CD4-positive, alpha-beta T cell (primary cell): ENCODE measurements around the gene CACNA1H. TPM values are rescaled to one million over a fixed set of nuclear protein-coding genes. Genes with fewer than 3 reads are reported as not detected.
"Not testable (repeated sequence)": the region's sequence is repeated elsewhere in the genome, so short reads cannot be mapped to it uniquely, and the experiment has no call there.

ENCODE experiments used
- ATAC-seq: fragments of 200-7000 bp; cut with Tn5 transposase; one replicate; pipeline ENCODE4 v1.10.0; 2022; ENCODE audit warnings: mild to moderate bottlenecking; ENCODE audit not compliant: poor library complexity
- CTCF ChIA-PET: fragments of 350-600 bp; sonication (Branson Sonifier 250); formaldehyde crosslinking; loops from one replicate; lab custom pipeline; 2021; ENCODE audit warnings: antibody characterized with exemption, inconsistent platforms; lab: Charles Lee
- POLR2A ChIA-PET: fragments of 350-600 bp; sonication (Branson Sonifier 250); formaldehyde crosslinking; loops from one replicate; lab custom pipeline; 2021; ENCODE audit warnings: antibody characterized with exemption, inconsistent platforms; lab: Charles Lee
- DNase-seq, 14 experiments: peaks; one replicate each; pipeline ENCODE4 v3.0.0-alpha.2; 2013 to 2020; ENCODE audit warnings: mixed read lengths in 2 of 14
- H3K27ac ChIP-seq, 2 donors: one replicate each; pipeline versions ENCODE4 v1.5.1 to v1.7.0; 2013; ENCODE audit warnings: low read length in 2 of 2, low read depth in 1 of 2, mild to moderate bottlenecking in 1 of 2
- H3K27me3 ChIP-seq, 2 experiments: 1 replicate in 1 of 2; 2 replicates in 1 of 2; pipeline versions ENCODE4 v1.6.1 to v1.7.0; 2013; ENCODE audit warnings: low read length in 2 of 2, control low read depth in 1 of 2, mild to moderate bottlenecking in 1 of 2, moderate library complexity in 1 of 2; ENCODE audit not compliant: insufficient read depth in 2 of 2, control insufficient read depth in 1 of 2
- H3K36me3 ChIP-seq: one replicate; pipeline ENCODE4 v1.6.1; 2013; ENCODE audit warnings: low read length, control low read depth; ENCODE audit not compliant: insufficient read depth
- H3K4me1 ChIP-seq: one replicate; pipeline ENCODE4 v1.6.1; 2013; ENCODE audit warnings: low read length, control low read depth; ENCODE audit not compliant: insufficient read depth
- H3K4me3 ChIP-seq: one replicate; pipeline ENCODE4 v1.5.1; 2013; ENCODE audit warnings: mild to moderate bottlenecking, low read length, moderate library complexity
- H3K9me3 ChIP-seq, 2 experiments: 1 replicate in 1 of 2; 2 replicates in 1 of 2; pipeline versions ENCODE4 v1.6.1 to v1.7.0; 2013; ENCODE audit warnings: low read length in 2 of 2, mild to moderate bottlenecking in 2 of 2, control low read depth in 1 of 2, moderate library complexity in 1 of 2; ENCODE audit not compliant: control insufficient read depth in 1 of 2, insufficient read depth in 1 of 2
- H3K27ac Mint-ChIP-seq: one replicate; pipeline ENCODE4 v1.8.0; 2020; ENCODE audit warnings: mixed read lengths
- H3K27me3 Mint-ChIP-seq: one replicate; pipeline ENCODE4 v1.8.0; 2021; ENCODE audit warnings: mixed read lengths
- H3K36me3 Mint-ChIP-seq: one replicate; pipeline ENCODE4 v1.8.0; 2021; ENCODE audit warnings: low read depth, mixed read lengths
- H3K4me1 Mint-ChIP-seq: one replicate; pipeline ENCODE4 v1.8.0; 2021; ENCODE audit warnings: low read depth, mixed read lengths
- H3K4me3 Mint-ChIP-seq: one replicate; pipeline ENCODE4 v1.8.0; 2020; ENCODE audit warnings: mild to moderate bottlenecking, mixed read lengths
- H3K9me3 Mint-ChIP-seq: one replicate; pipeline ENCODE4 v1.8.0; 2020; ENCODE audit warnings: mixed read lengths
- intact Hi-C, 2 experiments: fragments of 100-400 bp; cut with DNase I in 1 of 2; cut with micrococcal nuclease in 1 of 2; formaldehyde crosslinking; loops; one replicate each; pipeline versions ENCODE4 v1.15.1 to v1.9.0; 2023 to 2025; cut with DNase I, micrococcal nuclease
- total RNA-seq, 174 experiments: library from RNA in 2 of 174; stranded (reverse) in 2 of 174; gene quantifications; one replicate each; pipeline ENCODE4 v1.2.3 and lab custom pipeline; 2021 to 2026
- TF ChIP-seq, protein P1 (sequence below): fragments of 200-600 bp; IDR thresholded peaks from one replicate; pipeline ENCODE4 v1.8.0; 2022; ENCODE audit warnings: antibody characterized with exemption, mild to moderate bottlenecking

CACNA1H gene
- total RNA-seq, 2 experiments from 2014 or later = 5.7 to 6.3 TPM

DNA sequence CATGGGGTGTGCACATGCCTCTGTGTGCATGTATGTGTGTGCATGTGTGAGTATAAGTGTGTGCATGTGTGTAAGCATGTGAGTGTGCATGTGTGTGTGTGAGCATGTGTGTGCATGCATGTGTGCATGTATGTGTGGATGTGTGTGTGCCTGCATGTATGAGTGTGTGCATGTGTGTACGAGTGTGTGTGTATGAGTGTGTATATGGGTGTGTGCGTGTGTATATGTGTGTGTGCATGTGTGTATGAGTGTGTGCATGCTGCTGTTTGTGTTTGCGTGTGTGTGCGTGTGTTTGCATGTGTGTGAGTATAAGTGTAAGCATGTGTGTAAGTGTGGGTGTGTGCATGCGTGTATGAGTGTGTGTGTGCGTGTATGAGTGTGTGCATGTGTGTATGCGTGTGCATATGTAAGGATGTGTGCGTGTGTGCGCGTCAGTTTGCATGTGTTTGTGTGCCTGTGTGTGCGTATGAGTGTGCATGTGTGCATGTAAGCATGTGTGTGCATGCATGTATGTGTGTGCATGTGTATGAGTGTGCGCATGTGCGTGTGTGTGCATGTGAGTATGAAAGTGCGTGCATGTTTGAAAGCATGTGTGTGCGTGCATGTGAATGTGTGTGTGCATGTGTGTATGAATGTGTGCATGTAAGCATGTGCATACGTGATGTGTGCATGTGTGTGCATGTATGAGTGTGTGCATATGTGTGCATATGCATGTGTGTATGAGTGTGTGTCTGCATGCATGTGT is 111.6 kb downstream of the CACNA1H start:
- TF ChIP-seq, protein P1, sequence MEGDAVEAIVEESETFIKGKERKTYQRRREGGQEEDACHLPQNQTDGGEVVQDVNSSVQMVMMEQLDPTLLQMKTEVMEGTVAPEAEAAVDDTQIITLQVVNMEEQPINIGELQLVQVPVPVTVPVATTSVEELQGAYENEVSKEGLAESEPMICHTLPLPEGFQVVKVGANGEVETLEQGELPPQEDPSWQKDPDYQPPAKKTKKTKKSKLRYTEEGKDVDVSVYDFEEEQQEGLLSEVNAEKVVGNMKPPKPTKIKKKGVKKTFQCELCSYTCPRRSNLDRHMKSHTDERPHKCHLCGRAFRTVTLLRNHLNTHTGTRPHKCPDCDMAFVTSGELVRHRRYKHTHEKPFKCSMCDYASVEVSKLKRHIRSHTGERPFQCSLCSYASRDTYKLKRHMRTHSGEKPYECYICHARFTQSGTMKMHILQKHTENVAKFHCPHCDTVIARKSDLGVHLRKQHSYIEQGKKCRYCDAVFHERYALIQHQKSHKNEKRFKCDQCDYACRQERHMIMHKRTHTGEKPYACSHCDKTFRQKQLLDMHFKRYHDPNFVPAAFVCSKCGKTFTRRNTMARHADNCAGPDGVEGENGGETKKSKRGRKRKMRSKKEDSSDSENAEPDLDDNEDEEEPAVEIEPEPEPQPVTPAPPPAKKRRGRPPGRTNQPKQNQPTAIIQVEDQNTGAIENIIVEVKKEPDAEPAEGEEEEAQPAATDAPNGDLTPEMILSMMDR = no peak
- Histone ChIP-seq H3K36me3 (no peaks in the 10 kb centered on the region), H3K4me1 (peaks cover 2% of the 10 kb centered on the region), H3K27me3 (peaks cover 15 to 28% of the 10 kb centered on the region in 2 experiments), H3K9me3 (peaks cover 0 to 8% of the 10 kb centered on the region in 2 experiments), H3K4me3 (no peak overlapping the region), H3K27ac (no peak overlapping the region)
- CTCF ChIA-PET = no interaction called here
- intact Hi-C loops = no loop called here
- Mint-ChIP-seq H3K27ac (no peak overlapping the region), H3K9me3 (no peaks in the 10 kb centered on the region), H3K4me1 (no peaks in the 10 kb centered on the region), H3K27me3 (peaks cover 12% of the 10 kb centered on the region), H3K4me3 (no peak overlapping the region), H3K36me3 (no peaks in the 10 kb centered on the region)
- DNase-seq (no peak), ATAC-seq (no peak)
- POLR2A ChIA-PET = no interaction called here

DNA sequence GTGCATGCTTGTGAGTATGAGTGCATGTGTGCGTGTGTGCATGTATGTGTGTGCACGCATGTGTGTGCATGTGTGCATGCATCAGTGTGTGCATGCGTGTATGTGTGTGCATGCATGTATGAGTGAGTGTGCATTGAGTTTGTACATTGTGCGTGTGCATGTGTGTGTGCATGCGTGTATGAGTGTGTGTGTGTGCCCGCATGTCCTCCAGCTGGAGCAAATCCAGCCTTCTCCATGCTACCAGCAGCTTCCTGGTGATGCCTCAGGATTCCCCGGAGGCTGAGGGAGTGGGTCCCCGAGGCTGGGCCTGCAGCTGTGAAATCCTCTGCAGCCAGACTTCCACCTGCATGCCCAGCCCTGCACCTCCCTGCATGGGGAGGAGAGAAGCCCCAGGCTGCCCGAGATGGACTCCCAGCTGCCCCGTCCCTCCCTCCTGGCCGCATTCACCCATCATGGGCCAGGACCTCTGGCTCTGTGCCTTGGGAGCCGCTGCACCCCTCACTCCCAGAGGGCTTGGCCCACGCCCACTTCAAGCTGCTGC is 112.3 kb downstream of the CACNA1H start:
- ATAC-seq (no peak), DNase-seq (no peak)
- H3K36me3 Mint-ChIP-seq = no peaks in the 10 kb centered on the region
- H3K4me1 Mint-ChIP-seq = no peaks in the 10 kb centered on the region
- peaks cover 12% of the 10 kb centered on the region for H3K27me3 Mint-ChIP-seq
- no peak overlapping the region for H3K27ac Mint-ChIP-seq
- Histone ChIP-seq H3K27me3 (peaks cover 10 to 21% of the 10 kb centered on the region in 2 experiments), H3K27ac (no peak overlapping the region), H3K4me1 (no peaks in the 10 kb centered on the region), H3K9me3 (peaks cover 0 to 1% of the 10 kb centered on the region in 2 experiments), H3K4me3 (no peak overlapping the region), H3K36me3 (no peaks in the 10 kb centered on the region)
- intact Hi-C loops = no loop called here
- no peaks in the 10 kb centered on the region for H3K9me3 Mint-ChIP-seq
- ChIA-PET POLR2A (no interaction called here), CTCF (no interaction called here)
- TF ChIP-seq, protein P1 = no peak
- no peak overlapping the region for H3K4me3 Mint-ChIP-seq

- CTCF ChIA-PET = no interaction called here
- intact Hi-C loops = no loop called here
- Mint-ChIP-seq H3K36me3 (no peaks in the 10 kb centered on the region), H3K4me1 (no peaks in the 10 kb centered on the region), H3K27me3 (peaks cover 8% of the 10 kb centered on the region), H3K27ac (no peak overlapping the region), H3K4me3 (no peak overlapping the region), H3K9me3 (no peaks in the 10 kb centered on the region)
- H3K27ac ChIP-seq = no peak overlapping the region
- H3K4me3 ChIP-seq = no peak overlapping the region
- ATAC-seq = no peak
- POLR2A ChIA-PET = no interaction called here
- no peaks in the 10 kb centered on the region for H3K9me3 ChIP-seq
- DNase-seq = no peak
- TF ChIP-seq, protein P1 = no peak
- no peaks in the 10 kb centered on the region for H3K4me1 ChIP-seq
- H3K36me3 ChIP-seq = no peaks in the 10 kb centered on the region
- peaks cover 8 to 15% of the 10 kb centered on the region in 2 experiments for H3K27me3 ChIP-seq
These were observed 112.9 kb downstream of the CACNA1H start for GRCh38 chr16:1265826-1266225.

DNA sequence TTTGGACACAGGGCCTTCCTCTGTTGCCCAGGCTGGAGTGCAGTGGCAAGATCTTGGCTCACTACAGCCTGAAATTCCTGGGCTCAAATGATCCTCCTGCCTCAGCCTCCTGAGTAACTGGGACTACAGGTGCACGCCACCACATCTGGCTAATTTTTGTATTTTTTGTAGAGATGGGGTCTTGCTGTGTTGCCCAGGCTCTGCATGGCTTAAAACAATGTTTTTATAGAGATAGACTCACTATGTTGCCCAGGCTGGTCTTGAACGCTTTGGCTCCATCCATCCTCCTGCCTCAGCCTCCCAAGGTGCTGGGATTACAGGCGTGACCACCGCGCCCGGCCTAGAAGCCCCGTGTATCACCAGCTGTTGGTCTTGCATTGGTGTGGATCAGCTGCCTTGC is 116.5 kb downstream of the CACNA1H start:
- H3K36me3 ChIP-seq, intact Hi-C loops, ATAC-seq, H3K9me3 Mint-ChIP-seq, H3K4me1 Mint-ChIP-seq, H3K27ac ChIP-seq, H3K9me3 ChIP-seq, CTCF ChIA-PET, H3K4me3 Mint-ChIP-seq, H3K36me3 Mint-ChIP-seq, H3K27me3 Mint-ChIP-seq, H3K27ac Mint-ChIP-seq, DNase-seq, H3K4me3 ChIP-seq, H3K27me3 ChIP-seq, POLR2A ChIA-PET: not testable (repeated sequence)
- peaks cover 11% of the 10 kb centered on the region for H3K4me1 ChIP-seq
